ENCODE results near the gene EPHB6. TPM values are rescaled to one million over a fixed set of nuclear protein-coding genes. Genes with fewer than 3 reads are reported as not detected.

EPHB6 gene
- total RNA-seq, 2 donors from 2014 or later, result 8.2 to 19.4 TPM

DNA sequence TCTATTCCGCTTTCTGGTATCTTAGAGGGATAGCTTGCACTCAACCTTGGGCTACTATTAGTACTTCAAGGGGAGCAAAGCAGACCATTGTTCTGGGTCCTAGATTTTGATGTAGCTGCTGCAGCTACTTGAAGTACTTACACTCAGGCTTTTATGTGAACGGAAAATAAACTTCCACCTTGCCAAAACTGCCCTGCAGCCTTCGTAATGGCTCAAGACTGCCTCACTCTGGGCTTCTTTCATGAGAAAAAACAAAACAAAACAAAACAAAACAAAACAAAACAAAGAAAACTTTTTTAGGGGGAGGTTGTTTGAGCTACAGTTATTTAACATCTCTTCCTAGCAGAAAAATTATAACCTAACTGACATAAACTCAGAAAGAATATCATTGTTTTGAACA is 19.4 kb upstream of the EPHB6 start:
- H3K4me1 ChIP-seq, result no peaks in the 10 kb centered on the region
- H3K4me3 ChIP-seq, result no peak overlapping the region
- H3K27me3 ChIP-seq, result no peaks in the 10 kb centered on the region
- H3K9me3 ChIP-seq, result no peaks in the 10 kb centered on the region
- H3K36me3 ChIP-seq, result no peaks in the 10 kb centered on the region
- no peak overlapping the region for H3K27ac ChIP-seq
- no peak for DNase-seq (ENCODE audit: low spot score)
- TF ChIP-seq, protein P1, sequence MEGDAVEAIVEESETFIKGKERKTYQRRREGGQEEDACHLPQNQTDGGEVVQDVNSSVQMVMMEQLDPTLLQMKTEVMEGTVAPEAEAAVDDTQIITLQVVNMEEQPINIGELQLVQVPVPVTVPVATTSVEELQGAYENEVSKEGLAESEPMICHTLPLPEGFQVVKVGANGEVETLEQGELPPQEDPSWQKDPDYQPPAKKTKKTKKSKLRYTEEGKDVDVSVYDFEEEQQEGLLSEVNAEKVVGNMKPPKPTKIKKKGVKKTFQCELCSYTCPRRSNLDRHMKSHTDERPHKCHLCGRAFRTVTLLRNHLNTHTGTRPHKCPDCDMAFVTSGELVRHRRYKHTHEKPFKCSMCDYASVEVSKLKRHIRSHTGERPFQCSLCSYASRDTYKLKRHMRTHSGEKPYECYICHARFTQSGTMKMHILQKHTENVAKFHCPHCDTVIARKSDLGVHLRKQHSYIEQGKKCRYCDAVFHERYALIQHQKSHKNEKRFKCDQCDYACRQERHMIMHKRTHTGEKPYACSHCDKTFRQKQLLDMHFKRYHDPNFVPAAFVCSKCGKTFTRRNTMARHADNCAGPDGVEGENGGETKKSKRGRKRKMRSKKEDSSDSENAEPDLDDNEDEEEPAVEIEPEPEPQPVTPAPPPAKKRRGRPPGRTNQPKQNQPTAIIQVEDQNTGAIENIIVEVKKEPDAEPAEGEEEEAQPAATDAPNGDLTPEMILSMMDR (IDR thresholded peaks at IDR 0.05), result no peak

DNA sequence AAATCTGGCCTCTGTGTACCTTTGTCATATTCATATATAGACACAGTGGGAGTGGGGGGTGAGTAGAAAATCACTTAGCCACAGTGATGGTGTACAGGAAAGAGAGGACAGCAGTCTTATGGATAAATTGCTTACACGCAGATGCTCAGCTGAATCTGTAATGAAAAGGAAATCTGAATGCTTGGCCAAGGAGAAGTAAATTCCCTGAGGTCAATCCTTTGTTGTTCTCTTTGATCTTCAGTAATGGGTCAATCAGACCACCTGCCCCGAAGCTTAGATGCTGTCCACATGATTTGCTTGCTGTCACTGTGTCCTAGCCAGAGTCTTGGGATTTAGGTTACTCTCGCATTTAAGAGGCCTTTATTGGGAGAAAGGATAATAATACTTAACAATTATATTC is 18.4 kb upstream of the EPHB6 start:
- no peaks in the 10 kb centered on the region for H3K27me3 ChIP-seq
- no peak for DNase-seq (ENCODE audit: low spot score)
- no peak overlapping the region for H3K27ac ChIP-seq
- no peaks in the 10 kb centered on the region for H3K4me1 ChIP-seq
- H3K36me3 ChIP-seq, result no peaks in the 10 kb centered on the region
- TF ChIP-seq, protein P1 (IDR thresholded peaks at IDR 0.05), result no peak
- no peak overlapping the region for H3K4me3 ChIP-seq
- no peaks in the 10 kb centered on the region for H3K9me3 ChIP-seq

DNA sequence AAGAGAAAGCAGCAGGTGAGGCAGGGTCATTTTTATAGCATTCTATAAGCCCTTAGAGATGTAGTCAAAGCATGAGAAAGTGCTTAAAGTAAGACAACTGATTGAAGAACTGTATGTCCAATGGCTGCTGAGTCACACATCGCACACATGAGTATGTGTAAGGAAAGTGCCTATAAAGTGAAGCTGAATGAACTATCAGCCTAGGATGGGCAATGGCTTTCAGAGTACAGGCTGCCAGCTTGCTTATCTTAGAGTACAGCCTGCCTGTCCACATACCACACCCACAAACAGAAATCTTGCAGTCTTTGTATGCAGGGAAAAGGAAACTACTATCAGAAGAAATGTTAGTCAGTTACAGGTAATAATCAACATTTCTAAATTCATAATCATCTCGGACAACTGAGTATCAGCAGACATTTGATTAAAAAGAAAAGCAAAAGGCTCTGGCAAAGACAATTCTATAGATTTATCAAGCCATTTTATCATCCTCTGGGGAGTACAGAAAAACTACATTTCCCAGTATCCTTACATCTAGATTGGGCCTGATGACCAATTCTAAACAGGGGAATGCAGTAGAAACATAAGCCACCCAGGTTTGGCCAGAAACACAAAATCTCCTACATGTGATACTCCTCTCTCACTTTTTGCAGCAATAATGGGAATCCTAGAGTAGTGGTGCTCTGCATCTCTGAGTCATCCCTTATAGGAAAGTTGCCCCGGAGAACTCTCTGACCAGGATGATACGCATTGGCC is 16.2 kb upstream of the EPHB6 start:
- Histone ChIP-seq H3K27ac (no peak overlapping the region), H3K4me3 (no peak overlapping the region), H3K27me3 (no peaks in the 10 kb centered on the region)

DNA sequence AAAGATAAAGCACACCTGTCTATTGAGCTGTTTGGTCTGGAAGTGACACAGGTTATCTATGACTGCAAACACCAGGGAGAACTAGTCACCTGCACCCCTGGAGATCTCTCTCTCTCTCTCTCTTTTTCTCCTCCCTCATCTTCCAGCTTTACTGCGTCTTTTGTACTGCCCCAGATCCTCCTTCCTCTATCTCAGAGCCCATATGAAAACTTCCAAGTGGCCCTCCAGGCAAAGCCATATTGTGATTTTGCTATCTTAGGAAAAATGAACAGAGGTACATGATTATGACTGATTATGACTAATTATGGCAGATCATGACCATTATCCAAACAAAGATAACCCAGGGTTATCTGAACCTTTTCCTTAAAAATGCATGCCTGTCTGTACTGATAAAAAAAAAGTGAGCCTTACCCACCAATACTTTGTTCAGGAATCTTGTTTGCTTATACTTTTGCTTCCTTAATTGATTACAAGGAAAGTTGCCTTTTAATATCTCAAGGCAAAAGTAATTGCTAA is 12.6 kb upstream of the EPHB6 start:
- Histone ChIP-seq H3K27me3 (no peaks in the 10 kb centered on the region), H3K9me3 (no peaks in the 10 kb centered on the region), H3K36me3 (no peaks in the 10 kb centered on the region), H3K4me3 (no peak overlapping the region), H3K4me1 (no peaks in the 10 kb centered on the region), H3K27ac (no peak overlapping the region)
- TF ChIP-seq, protein P1 (IDR thresholded peaks at IDR 0.05), result no peak
- no peak for DNase-seq (ENCODE audit: low spot score)

More for the DNA sequence above, 16.2 kb upstream of the EPHB6 start:
- no peak for DNase-seq (ENCODE audit: low spot score)
- Histone ChIP-seq H3K36me3 (no peaks in the 10 kb centered on the region), H3K9me3 (no peaks in the 10 kb centered on the region), H3K4me1 (no peaks in the 10 kb centered on the region)
- TF ChIP-seq, protein P1 (IDR thresholded peaks at IDR 0.05), result no peak

DNA sequence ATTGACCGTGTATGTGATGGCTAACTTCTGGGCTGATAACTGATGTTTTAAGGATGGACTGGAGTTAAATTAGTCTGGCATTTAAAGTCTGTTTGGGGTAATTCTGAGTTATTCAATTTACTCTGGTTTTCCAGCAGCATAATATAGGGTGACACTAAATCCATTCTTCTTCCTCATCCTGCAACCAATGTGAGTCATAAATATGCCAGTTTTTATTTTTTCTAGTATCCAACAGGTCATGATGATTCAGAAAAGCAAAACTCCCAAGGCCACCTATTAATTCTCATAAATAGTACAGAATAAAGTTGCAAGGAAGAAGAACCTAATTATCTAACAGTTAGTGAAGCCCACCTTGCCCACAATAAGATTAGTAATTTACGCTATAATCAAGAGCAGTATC is 7.5 kb upstream of the EPHB6 start:
- Histone ChIP-seq H3K36me3 (no peaks in the 10 kb centered on the region), H3K4me3 (no peak overlapping the region), H3K4me1 (no peaks in the 10 kb centered on the region), H3K27me3 (no peaks in the 10 kb centered on the region), H3K9me3 (no peaks in the 10 kb centered on the region), H3K27ac (no peak overlapping the region)
- DNase-seq (ENCODE audit: low spot score), result no peak
- TF ChIP-seq, protein P1 (IDR thresholded peaks at IDR 0.05), result no peak

Data from right atrium auricular region (tissue), 2 donors.